Suprapubic skin (tissue), 4 donors: ENCODE measurements around the gene PATZ1. TPM values are rescaled to one million over a fixed set of nuclear protein-coding genes. Genes with fewer than 3 reads are reported as not detected.
A peak's percentile ranks its signal among the peaks of the same experiment; 100 is the strongest.

Experiments used
- DNase-seq, 2 donors: peaks; one replicate each; pipeline ENCODE4 v3.0.0-alpha.2; 2019; ENCODE audit warnings: low spot score in 2 of 2
- H3K27ac ChIP-seq: fragments of 200-600 bp; sonication (generic); one replicate; pipeline ENCODE4 v1.5.1; 2019
- H3K27me3 ChIP-seq: fragments of 200-600 bp; sonication (generic); one replicate; pipeline ENCODE4 v1.5.1; 2019
- H3K36me3 ChIP-seq: fragments of 200-600 bp; sonication (generic); one replicate; pipeline ENCODE4 v1.5.1; 2019
- H3K4me1 ChIP-seq: fragments of 200-600 bp; sonication (generic); one replicate; pipeline ENCODE4 v1.5.1; 2019
- H3K4me3 ChIP-seq: fragments of 200-600 bp; sonication (generic); one replicate; pipeline ENCODE4 v1.5.1; 2019; ENCODE audit warnings: mild to moderate bottlenecking
- H3K9me3 ChIP-seq: fragments of 200-600 bp; sonication (generic); one replicate; pipeline ENCODE4 v1.5.1; 2019
- EP300 ChIP-seq: sonication (generic); formaldehyde crosslinking; IDR thresholded peaks from one replicate; pipeline ENCODE4 v1.6.1; 2017; ENCODE audit warnings: antibody characterized with exemption
- POLR2A ChIP-seq, 2 donors: fragments of 450-650 bp; IDR thresholded peaks; one replicate each; pipeline ENCODE4 v1.6.1; 2017; ENCODE audit warnings: antibody characterized with exemption in 2 of 2, mild to moderate bottlenecking in 2 of 2, moderate library complexity in 2 of 2
- POLR2AphosphoS5 ChIP-seq, 3 donors: sonication (generic); formaldehyde crosslinking; IDR thresholded peaks; one replicate each; pipeline ENCODE4 v1.6.1; 2017; ENCODE audit warnings: antibody characterized with exemption in 3 of 3
- WGBS: methylation state at CpG from one replicate; pipeline ENCODE4 v1.1.5; 2018; 5-methylcytosine and 5-hydroxymethylcytosine counted together
- total RNA-seq, 4 donors: library from RNA; depleted of rRNA; stranded (reverse); fragments of >200 nt; gene quantifications; one replicate each; pipeline ENCODE4 v1.1.0, GENCODE V29; 2016
- TF ChIP-seq, protein P1 (sequence below), 2 donors: fragments of 200-600 bp in 1 of 2; fragments of 450-650 bp in 1 of 2; sonication (generic) in 1 of 2; IDR thresholded peaks; one replicate each; pipeline ENCODE4 v1.5.1; 2016 to 2019; ENCODE audit warnings: antibody characterized with exemption in 2 of 2, mild to moderate bottlenecking in 1 of 2, moderate library complexity in 1 of 2

PATZ1 gene
- total RNA-seq, 4 donors from 2014 or later = 11.8 to 23.3 (median 14.6) TPM

GRCh38 chr22:31279327-31279669, 66.8 kb downstream of the PATZ1 start:
- DNase-seq = peak in 1 of 2 donors; percentile 37
- H3K27ac ChIP-seq = no peak overlapping the region
- no peaks in the 10 kb centered on the region for H3K9me3 ChIP-seq
- H3K4me1 ChIP-seq = peaks cover 30% of the 10 kb centered on the region
- H3K36me3 ChIP-seq = peaks cover 92% of the 10 kb centered on the region
- H3K27me3 ChIP-seq = no peaks in the 10 kb centered on the region
- TF ChIP-seq, protein P1, sequence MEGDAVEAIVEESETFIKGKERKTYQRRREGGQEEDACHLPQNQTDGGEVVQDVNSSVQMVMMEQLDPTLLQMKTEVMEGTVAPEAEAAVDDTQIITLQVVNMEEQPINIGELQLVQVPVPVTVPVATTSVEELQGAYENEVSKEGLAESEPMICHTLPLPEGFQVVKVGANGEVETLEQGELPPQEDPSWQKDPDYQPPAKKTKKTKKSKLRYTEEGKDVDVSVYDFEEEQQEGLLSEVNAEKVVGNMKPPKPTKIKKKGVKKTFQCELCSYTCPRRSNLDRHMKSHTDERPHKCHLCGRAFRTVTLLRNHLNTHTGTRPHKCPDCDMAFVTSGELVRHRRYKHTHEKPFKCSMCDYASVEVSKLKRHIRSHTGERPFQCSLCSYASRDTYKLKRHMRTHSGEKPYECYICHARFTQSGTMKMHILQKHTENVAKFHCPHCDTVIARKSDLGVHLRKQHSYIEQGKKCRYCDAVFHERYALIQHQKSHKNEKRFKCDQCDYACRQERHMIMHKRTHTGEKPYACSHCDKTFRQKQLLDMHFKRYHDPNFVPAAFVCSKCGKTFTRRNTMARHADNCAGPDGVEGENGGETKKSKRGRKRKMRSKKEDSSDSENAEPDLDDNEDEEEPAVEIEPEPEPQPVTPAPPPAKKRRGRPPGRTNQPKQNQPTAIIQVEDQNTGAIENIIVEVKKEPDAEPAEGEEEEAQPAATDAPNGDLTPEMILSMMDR (IDR thresholded peaks at IDR 0.05) = no peak
- TF ChIP-seq POLR2A (IDR thresholded peaks at IDR 0.05) (no peak), EP300 (no peak), POLR2AphosphoS5 (IDR thresholded peaks at IDR 0.05) (no peak)
- no peak overlapping the region for H3K4me3 ChIP-seq

DNA sequence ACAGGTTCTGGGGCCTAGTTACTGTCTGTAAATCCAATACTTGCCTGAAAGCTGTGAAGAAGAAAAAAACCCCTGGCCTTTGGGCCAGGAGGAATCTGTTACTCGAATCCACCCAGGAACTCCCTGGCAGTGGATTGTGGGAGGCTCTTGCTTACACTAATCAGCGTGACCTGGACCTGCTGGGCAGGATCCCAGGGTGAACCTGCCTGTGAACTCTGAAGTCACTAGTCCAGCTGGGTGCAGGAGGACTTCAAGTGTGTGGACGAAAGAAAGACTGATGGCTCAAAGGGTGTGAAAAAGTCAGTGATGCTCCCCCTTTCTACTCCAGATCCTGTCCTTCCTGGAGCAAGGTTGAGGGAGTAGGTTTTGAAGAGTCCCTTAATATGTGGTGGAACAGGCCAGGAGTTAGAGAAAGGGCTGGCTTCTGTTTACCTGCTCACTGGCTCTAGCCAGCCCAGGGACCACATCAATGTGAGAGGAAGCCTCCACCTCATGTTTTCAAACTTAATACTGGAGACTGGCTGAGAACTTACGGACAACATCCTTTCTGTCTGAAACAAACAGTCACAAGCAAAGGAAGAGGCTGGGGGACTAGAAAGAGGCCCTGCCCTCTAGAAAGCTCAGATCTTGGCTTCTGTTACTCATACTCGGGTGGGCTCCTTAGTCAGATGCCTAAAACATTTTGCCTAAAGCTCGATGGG, 67.4 kb downstream of the PATZ1 start:
- no peak for TF ChIP-seq POLR2A (IDR thresholded peaks at IDR 0.05)
- no peak for TF ChIP-seq POLR2AphosphoS5 (IDR thresholded peaks at IDR 0.05)
- TF ChIP-seq EP300 = no peak
- TF ChIP-seq, protein P1 (IDR thresholded peaks at IDR 0.05) = no peak
- H3K4me3 ChIP-seq = no peak overlapping the region
- DNase-seq = peak in 1 of 2 donors; percentile 54
- no peaks in the 10 kb centered on the region for H3K9me3 ChIP-seq
- H3K27ac ChIP-seq = peak overlapping the region; percentile 23
- 59% methylated on average over 6 of the region's 6 CpGs for WGBS
- peaks cover 33% of the 10 kb centered on the region for H3K4me1 ChIP-seq
- no peaks in the 10 kb centered on the region for H3K27me3 ChIP-seq
- peaks cover 91% of the 10 kb centered on the region for H3K36me3 ChIP-seq

GRCh38 chr22:31278151-31278621, 68.0 kb downstream of the PATZ1 start:
- 77% methylated on average over 9 of the region's 9 CpGs for WGBS
- Histone ChIP-seq H3K27ac (peak overlapping the region; percentile 23), H3K36me3 (peaks cover 93% of the 10 kb centered on the region), H3K4me1 (peaks cover 33% of the 10 kb centered on the region), H3K27me3 (no peaks in the 10 kb centered on the region), H3K4me3 (no peak overlapping the region), H3K9me3 (no peaks in the 10 kb centered on the region)
- TF ChIP-seq POLR2A (IDR thresholded peaks at IDR 0.05) (no peak), EP300 (no peak), POLR2AphosphoS5 (IDR thresholded peaks at IDR 0.05) (no peak)
- TF ChIP-seq, protein P1 (IDR thresholded peaks at IDR 0.05) = no peak
- DNase-seq = peak in 1 of 2 donors; percentile 55

GRCh38 chr22:31277741-31278140, 68.4 kb downstream of the PATZ1 start:
- Histone ChIP-seq H3K4me3 (no peak overlapping the region), H3K27ac (no peak overlapping the region), H3K9me3 (no peaks in the 10 kb centered on the region), H3K27me3 (no peaks in the 10 kb centered on the region), H3K36me3 (peaks cover 92% of the 10 kb centered on the region), H3K4me1 (peaks cover 33% of the 10 kb centered on the region)
- DNase-seq = peak in 1 of 2 donors; percentile 1
- TF ChIP-seq POLR2AphosphoS5 (IDR thresholded peaks at IDR 0.05) = no peak
- TF ChIP-seq POLR2A (IDR thresholded peaks at IDR 0.05) = no peak
- TF ChIP-seq EP300 = no peak
- TF ChIP-seq, protein P1 (IDR thresholded peaks at IDR 0.05) = no peak
- 84% methylated on average over 5 of the region's 5 CpGs for WGBS

GRCh38 chr22:31276426-31277167, 69.5 kb downstream of the PATZ1 start:
- no peaks in the 10 kb centered on the region for H3K9me3 ChIP-seq
- WGBS = 92% methylated on average over 53 of the region's 69 CpGs

More at GRCh38 chr22:31276426-31277167, 69.5 kb downstream of the PATZ1 start:
- Histone ChIP-seq H3K27ac (no peak overlapping the region), H3K36me3 (peaks cover 84% of the 10 kb centered on the region), H3K4me1 (peaks cover 29% of the 10 kb centered on the region), H3K27me3 (no peaks in the 10 kb centered on the region), H3K4me3 (no peak overlapping the region)
- no peak for DNase-seq
- TF ChIP-seq, protein P1 (IDR thresholded peaks at IDR 0.05) = no peak
- TF ChIP-seq EP300 (no peak), POLR2A (IDR thresholded peaks at IDR 0.05) (no peak), POLR2AphosphoS5 (IDR thresholded peaks at IDR 0.05) (no peak)
